Left lung (tissue), 10 donors: ENCODE measurements around the gene NDC1. TPM values are rescaled to one million over a fixed set of nuclear protein-coding genes. Genes with fewer than 3 reads are reported as not detected.

Experiments
- ATAC-seq: fragments of 200-7000 bp; cut with Tn5 transposase; one replicate; pipeline ENCODE4 v1.9.1; 2020; ENCODE audit warnings: moderate library complexity
- DNase-seq, 4 donors: peaks; one replicate each; pipeline ENCODE4 v3.0.0-alpha.2; 2013 to 2020
- H3K27ac ChIP-seq, 2 donors: fragments of 200-600 bp; sonication (generic) in 1 of 2; one replicate each; pipeline versions ENCODE4 v1.5.0 to v1.8.0; 2020 to 2021
- H3K27me3 ChIP-seq, 2 donors: fragments of 200-600 bp; sonication (generic) in 1 of 2; one replicate each; pipeline versions ENCODE4 v1.5.0 to v1.8.0; 2020 to 2021
- H3K36me3 ChIP-seq, 2 donors: fragments of 200-600 bp; sonication (generic) in 1 of 2; one replicate each; pipeline versions ENCODE4 v1.5.0 to v1.8.0; 2020 to 2021
- H3K4me1 ChIP-seq, 2 donors: fragments of 200-600 bp; one replicate each; pipeline ENCODE4 v1.8.0; 2021
- H3K4me3 ChIP-seq, 2 donors: fragments of 200-600 bp; sonication (generic) in 1 of 2; one replicate each; pipeline versions ENCODE4 v1.5.0 to v1.8.0; 2020 to 2021; ENCODE audit warnings: mild to moderate bottlenecking in 1 of 2
- H3K9me3 ChIP-seq, 2 donors: fragments of 200-600 bp; sonication (generic) in 1 of 2; one replicate each; pipeline versions ENCODE4 v1.5.0 to v1.8.0; 2020 to 2021
- intact Hi-C, 2 donors: fragments of 100-400 bp; cut with DNase I; formaldehyde crosslinking; loops; one replicate each; pipeline versions ENCODE4 v1.11.2 to v1.14.2; 2022
- polyA plus RNA-seq, 6 donors: library from polyadenylated mRNA; unstranded; fragments of 120-200 nt; gene quantifications; one replicate each; pipeline ENCODE4 v1.2.1, GENCODE V29; 2013; ENCODE audit not compliant: insufficient read length in 6 of 6
- total RNA-seq, 2 donors: library from RNA; stranded (reverse); fragmentation: NEBNext Ultra II Directional; extraction: Animal tissue kit (Norgen Biotek cat#: 25700); gene quantifications; one replicate each; pipeline ENCODE4 v1.2.1, GENCODE V29; 2021
- TF ChIP-seq, protein P1 (sequence below), 2 donors: fragments of 200-600 bp; sonication (generic) in 1 of 2; IDR thresholded peaks; one replicate each; pipeline versions ENCODE4 v1.5.0 to v1.8.0; 2021; ENCODE audit warnings: antibody characterized with exemption in 2 of 2
- donor health status: DM: no; HTN: yes; CAD: no.
- donor health status: DM: no; HTN: no; CAD: no.

Gene NDC1
- total and polyA plus RNA-seq, 8 donors, result 9.1 to 27.4 (median 20.6) TPM

DNA sequence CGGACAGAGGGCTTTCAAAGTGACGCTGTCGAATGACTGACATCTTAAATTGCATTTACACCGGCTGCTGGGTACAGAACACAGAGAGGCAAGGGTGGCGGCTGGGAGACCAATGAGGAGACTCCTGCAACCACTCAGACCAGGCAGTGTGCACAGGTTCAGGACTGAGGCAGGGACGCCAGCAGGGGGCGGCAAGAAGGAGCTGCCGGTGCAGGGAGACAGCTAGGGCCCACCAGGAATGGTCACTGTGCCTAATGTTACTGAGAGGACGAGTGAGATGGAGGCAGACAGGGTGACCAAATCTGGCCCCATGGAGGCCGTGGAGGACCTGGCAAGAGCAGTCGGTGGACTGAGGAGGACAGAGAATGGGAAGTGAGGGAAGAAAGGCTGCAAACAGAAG, 122.6 kb downstream of the NDC1 start:
- no peak for DNase-seq
- no peaks in the 10 kb centered on the region for H3K36me3 ChIP-seq

More for the DNA sequence above, 122.6 kb downstream of the NDC1 start:
- intact Hi-C loops, result no loop called here
- peak; percentile 44 for ATAC-seq
- TF ChIP-seq, protein P1, sequence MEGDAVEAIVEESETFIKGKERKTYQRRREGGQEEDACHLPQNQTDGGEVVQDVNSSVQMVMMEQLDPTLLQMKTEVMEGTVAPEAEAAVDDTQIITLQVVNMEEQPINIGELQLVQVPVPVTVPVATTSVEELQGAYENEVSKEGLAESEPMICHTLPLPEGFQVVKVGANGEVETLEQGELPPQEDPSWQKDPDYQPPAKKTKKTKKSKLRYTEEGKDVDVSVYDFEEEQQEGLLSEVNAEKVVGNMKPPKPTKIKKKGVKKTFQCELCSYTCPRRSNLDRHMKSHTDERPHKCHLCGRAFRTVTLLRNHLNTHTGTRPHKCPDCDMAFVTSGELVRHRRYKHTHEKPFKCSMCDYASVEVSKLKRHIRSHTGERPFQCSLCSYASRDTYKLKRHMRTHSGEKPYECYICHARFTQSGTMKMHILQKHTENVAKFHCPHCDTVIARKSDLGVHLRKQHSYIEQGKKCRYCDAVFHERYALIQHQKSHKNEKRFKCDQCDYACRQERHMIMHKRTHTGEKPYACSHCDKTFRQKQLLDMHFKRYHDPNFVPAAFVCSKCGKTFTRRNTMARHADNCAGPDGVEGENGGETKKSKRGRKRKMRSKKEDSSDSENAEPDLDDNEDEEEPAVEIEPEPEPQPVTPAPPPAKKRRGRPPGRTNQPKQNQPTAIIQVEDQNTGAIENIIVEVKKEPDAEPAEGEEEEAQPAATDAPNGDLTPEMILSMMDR (IDR thresholded peaks at IDR 0.05), result no peak
- Histone ChIP-seq H3K9me3 (no peaks in the 10 kb centered on the region), H3K4me3 (no peak overlapping the region), H3K27me3 (peaks cover 0 to 19% of the 10 kb centered on the region in 2 donors), H3K4me1 (no peaks in the 10 kb centered on the region), H3K27ac (no peak overlapping the region)

Other genes with a start within 250 kb of the NDC1 start
- gene GLIS1, start 99.1 kb downstream of the NDC1 start, total RNA-seq, result not detected
- gene GLIS1, start 99.1 kb downstream of the NDC1 start, polyA plus RNA-seq, result under 1 TPM in 4 of 6 donors, not detected in 2; 0.06 to 0.16 (median 0.12) TPM
- gene YIPF1, start 51.5 kb upstream of the NDC1 start, total RNA-seq, result 10 to 100 TPM; 27.1 to 27.7 TPM
- 10 to 100 TPM; 24.2 to 28.7 (median 26.6) TPM for gene YIPF1, start 51.5 kb upstream of the NDC1 start, polyA plus RNA-seq
- 1 to 10 TPM in 1 of 2 donors, not detected in 1; 1.2 TPM for gene DIO1, start 55.9 kb upstream of the NDC1 start, total RNA-seq
- gene DIO1, start 55.9 kb upstream of the NDC1 start, polyA plus RNA-seq, result 1 to 10 TPM in 1 of 6 donors, under 1 TPM in 5; 0.51 to 1.2 (median 0.79) TPM
- 10 to 100 TPM; 22.3 to 26.1 TPM for gene IFT25, start 107.4 kb upstream of the NDC1 start, total RNA-seq
- gene IFT25, start 107.4 kb upstream of the NDC1 start, polyA plus RNA-seq, result 10 to 100 TPM; 50.4 to 65.4 (median 52.5) TPM
- gene LRRC42, start 108.1 kb upstream of the NDC1 start, total RNA-seq, result 10 to 100 TPM; 18.0 to 21.9 TPM
- 10 to 100 TPM; 33.9 to 43.2 (median 36.0) TPM for gene LRRC42, start 108.1 kb upstream of the NDC1 start, polyA plus RNA-seq
- 1 to 10 TPM in 1 of 2 donors, not detected in 1; 6.5 TPM for gene LDLRAD1, start 179.9 kb upstream of the NDC1 start, total RNA-seq
- gene LDLRAD1, start 179.9 kb upstream of the NDC1 start, polyA plus RNA-seq, result 1 to 10 TPM in 5 of 6 donors, under 1 TPM in 1; 0.68 to 6.9 (median 3.2) TPM
- 100 to 1,000 TPM; 354 to 468 TPM for gene TMEM59, start 214.9 kb upstream of the NDC1 start, total RNA-seq
- gene TMEM59, start 214.9 kb upstream of the NDC1 start, polyA plus RNA-seq, result 100 to 1,000 TPM; 235 to 349 (median 309) TPM
- gene TCEANC2, start 215.3 kb upstream of the NDC1 start, total RNA-seq, result 1 to 10 TPM; 5.2 to 5.8 TPM
- gene TCEANC2, start 215.3 kb upstream of the NDC1 start, polyA plus RNA-seq, result 10 to 100 TPM in 5 of 6 donors, 1 to 10 TPM in 1; 8.9 to 13.3 (median 10.5) TPM